Heart left ventricle (tissue), 13 donors: Measurements from ENCODE around the gene DYNC2LI1.

ENCODE experiments used
- CTCF ChIP-seq, 12 donors: fragments of 200-600 bp; sonication (generic) in 4 of 12; IDR thresholded peaks; one replicate each; pipeline versions ENCODE4 v1.5.0 to v1.8.0; 2018 to 2022; ENCODE audit warnings: antibody characterized with exemption in 12 of 12, mild to moderate bottlenecking in 5 of 12
- POLR2A ChIP-seq, 2 donors: fragments of 450-650 bp; IDR thresholded peaks; one replicate each; pipeline ENCODE4 v1.6.1; 2017; ENCODE audit warnings: antibody characterized with exemption in 2 of 2, mild to moderate bottlenecking in 2 of 2, moderate library complexity in 2 of 2
- donor health status: ischemic (EF 13 %, LVEDD 7.1; RV severe dilation, severe dysfunction).
- donor health status: DM: no; HTN: yes; CAD: no.
- donor health status: DM: no; HTN: no; CAD: no.
- donor health status: ischemic (EF 25% LVEDD 6.9; RV normal size, moderate dysfunction).
- donor health status: ischemic (EF 25% LVEDD 5.7; RV mildly dilated, moderate dysfunction).
- donor health status: ischemic (EF 35%, LVEDD 5.7; RV mildly dilated, moderate dysfunction).
- donor health status: nonischemic (EF 11% LVEDD 7.7; RV severe dilation, severe dysfunction).
- donor health status: DM: yes; HTN: yes; CAD: no.
- donor health status: PGD.
- donor health status: ischemic (EF 29% LVEDD 5.4; RV normal size, mild dysfunction).
- donor health status: nonischemic (EF 23%, LVEDD 6.1; RV moderate dilation, normal function).

GRCh38 chr2:43812006-43812405, 38.2 kb downstream of the DYNC2LI1 start:
- TF ChIP-seq CTCF (IDR thresholded peaks at IDR 0.05) (no peak), POLR2A (IDR thresholded peaks at IDR 0.05) (no peak)
